GM12878 (cell line): ENCODE measurements around the gene PSMD14. TPM values are rescaled to one million over a fixed set of nuclear protein-coding genes. Genes with fewer than 3 reads are reported as not detected.
A peak's percentile ranks its signal among the peaks of the same experiment; 100 is the strongest.

ENCODE experiments used
- ATAC-seq: fragments of 200-7000 bp; cut with Tn5 transposase; 3 replicates; pipeline ENCODE4 v1.9.1; 2020; ENCODE audit warnings: mild to moderate bottlenecking, moderate library complexity
- BruUV-seq: library from RNA; stranded (reverse); fragments of 400-500 nt; replicated peaks from 2 replicates; lab custom pipeline; 2021; lab: Mats Ljungman, UMichigan
- CTCF ChIA-PET: fragments of 300-600 bp; sonication (Branson Sonifier 250); formaldehyde crosslinking; extraction: SDS; loops from one replicate; lab custom pipeline; 2021; ENCODE audit warnings: inconsistent platforms; lab: Yijun Ruan, JAX
- POLR2A ChIA-PET: fragments of 350-600 bp; formaldehyde crosslinking; extraction: SDS; loops from one replicate; lab custom pipeline; 2021; ENCODE audit warnings: inconsistent platforms; lab: Charles Lee
- RAD21 ChIA-PET: fragments of 300-600 bp; sonication (Branson Sonifier 250); formaldehyde crosslinking; loops from one replicate; lab custom pipeline; 2023; ENCODE audit warnings: antibody characterized with exemption; ENCODE audit not compliant: unreplicated experiment; lab: Charles Lee
- SMC1A ChIA-PET: fragments of 300-600 bp; sonication (Branson Sonifier 250); formaldehyde crosslinking; loops from one replicate; lab custom pipeline; 2023; ENCODE audit not compliant: unreplicated experiment, uncharacterized antibody; lab: Charles Lee
- DNase-seq: peaks from one replicate; pipeline ENCODE4 v3.0.0-alpha.2; 2011; ENCODE audit warnings: low read depth, low spot score
- FAIRE-seq: peaks from 3 replicates; lab custom pipeline; 2011; peaks lifted over from hg19 to GRCh38; lab: Jason Lieb, UNC
- H2AFZ ChIP-seq: 2 replicates; pipeline ENCODE4 v1.6.0; 2011; ENCODE audit warnings: low read depth, low read length, control low read depth; ENCODE audit not compliant: control insufficient read depth
- H3K27ac ChIP-seq: 2 replicates; pipeline ENCODE4 v1.5.1; 2011; ENCODE audit warnings: control low read depth; ENCODE audit not compliant: control insufficient read depth, insufficient read depth
- H3K27me3 ChIP-seq, 2 experiments: replicated peaks in 1 of 2; 2 replicates each; pipeline versions ENCODE4 v1.6.0 to v1.6.1; 2011; ENCODE audit warnings: low read length in 1 of 2; ENCODE audit not compliant: control insufficient read depth in 2 of 2, insufficient read depth in 2 of 2
- H3K36me3 ChIP-seq, 2 experiments: 2 replicates each; pipeline ENCODE4 v1.5.1; 2011; ENCODE audit warnings: low read length in 1 of 2; ENCODE audit not compliant: control insufficient read depth in 2 of 2, insufficient read depth in 2 of 2
- H3K4me1 ChIP-seq: 2 replicates; pipeline ENCODE4 v1.6.1; 2011; ENCODE audit warnings: mild to moderate bottlenecking, low read length, moderate library complexity, mixed read lengths; ENCODE audit not compliant: control insufficient read depth, insufficient read depth
- H3K4me2 ChIP-seq: 2 replicates; pipeline ENCODE4 v1.6.0; 2011; ENCODE audit warnings: control low read depth; ENCODE audit not compliant: control insufficient read depth, insufficient read depth
- H3K4me3 ChIP-seq: fragments of 200-600 bp; sonication (generic); 2 replicates; pipeline ENCODE4 v1.5.1; 2016
- H3K79me2 ChIP-seq: 2 replicates; pipeline ENCODE4 v1.6.0; 2011; ENCODE audit warnings: low read length; ENCODE audit not compliant: control insufficient read depth, insufficient read depth
- H3K9ac ChIP-seq: 2 replicates; pipeline ENCODE4 v1.8.0; 2011; ENCODE audit warnings: low read length, control low read depth, mixed read lengths; ENCODE audit not compliant: control insufficient read depth, insufficient read depth
- H3K9me3 ChIP-seq: replicated peaks from 3 replicates; pipeline ENCODE4 v1.5.1; 2011; ENCODE audit warnings: mild to moderate bottlenecking, low read length; ENCODE audit not compliant: control insufficient read depth, insufficient read depth
- H4K20me1 ChIP-seq: 2 replicates; pipeline ENCODE4 v1.6.0; 2011; ENCODE audit not compliant: control insufficient read depth, insufficient read depth
- BACH1 ChIP-seq: fragments of 450-650 bp; IDR thresholded peaks from 2 replicates; pipeline ENCODE4 v1.6.1; 2017; ENCODE audit warnings: mild to moderate bottlenecking, borderline replicate concordance
- CBFB ChIP-seq: IDR thresholded peaks from 2 replicates; pipeline ENCODE4 v1.6.1; 2016; ENCODE audit warnings: antibody characterized with exemption, low read depth
- CHD1 ChIP-seq: IDR thresholded peaks from 2 replicates; pipeline ENCODE4 v1.6.1; 2012; ENCODE audit warnings: low read depth, low read length, improper control_type of control experiment
- CREB1 ChIP-seq: IDR thresholded peaks from 2 replicates; pipeline ENCODE4 v1.6.1; 2012; ENCODE audit warnings: low read depth, mild to moderate bottlenecking, inconsistent platforms
- EGR1 ChIP-seq, 2 experiments: IDR thresholded peaks; 1 replicate in 1 of 2; 2 replicates in 1 of 2; pipeline ENCODE4 v1.6.1; 2011 to 2012; ENCODE audit warnings: low read depth in 2 of 2, low read length in 2 of 2, borderline replicate concordance in 1 of 2, mild to moderate bottlenecking in 1 of 2, moderate library complexity in 1 of 2
- MAX ChIP-seq: IDR thresholded peaks from 2 replicates; pipeline ENCODE4 v1.6.1; 2012; ENCODE audit warnings: low read depth, low read length, improper control_type of control experiment
- NFYB ChIP-seq: IDR thresholded peaks from 2 replicates; pipeline ENCODE4 v1.6.1; 2011; ENCODE audit warnings: low read depth, mild to moderate bottlenecking, low read length, improper control_type of control experiment, moderate library complexity; ENCODE audit not compliant: insufficient read depth
- NRF1 ChIP-seq: conservative IDR thresholded peaks from 2 replicates; pipeline ENCODE4 v1.6.1; 2011; ENCODE audit warnings: mild to moderate bottlenecking, low read depth, low read length, improper control_type of control experiment
- POLR2AphosphoS5 ChIP-seq: IDR thresholded peaks from 2 replicates; pipeline ENCODE4 v1.6.1; 2011; ENCODE audit warnings: mild to moderate bottlenecking, low read length, inconsistent platforms
- RB1 ChIP-seq: fragments of 450-650 bp; formaldehyde crosslinking; IDR thresholded peaks from 2 replicates; pipeline ENCODE4 v1.6.1; 2017; ENCODE audit warnings: mild to moderate bottlenecking, borderline replicate concordance
- RBBP5 ChIP-seq: fragments of 200-600 bp; sonication (generic); conservative IDR thresholded peaks from 2 replicates; pipeline ENCODE4 v1.6.1; 2016
- SIX5 ChIP-seq: IDR thresholded peaks from 2 replicates; pipeline ENCODE4 v1.6.1; 2011; ENCODE audit warnings: mild to moderate bottlenecking, low read depth, low read length, moderate library complexity; ENCODE audit not compliant: severe bottlenecking
- SMAD1 ChIP-seq: fragments of 450-650 bp; IDR thresholded peaks from 2 replicates; pipeline ENCODE4 v1.6.1; 2018; ENCODE audit warnings: mild to moderate bottlenecking, low read depth; ENCODE audit not compliant: partially characterized antibody
- WGBS: methylation state at CpG from one replicate; pipeline ENCODE4 v1.1.6; 2016; ENCODE audit warnings: low lambda C conversion rate; ENCODE audit not compliant: insufficient replicate concordance, insufficient coverage; ENCODE audit errors: missing lambda C conversion rate; 5-methylcytosine and 5-hydroxymethylcytosine counted together
- in situ Hi-C: fragments of 300-500 bp; cut with MboI; formaldehyde crosslinking; loops from 9 replicates; pipeline ENCODE4 v1.14.3; 2018; ENCODE audit warnings: mixed read lengths
- intact Hi-C: fragments of 100-400 bp; cut with micrococcal nuclease; formaldehyde crosslinking; loops from one replicate; pipeline ENCODE4 v1.14.2; 2022; ENCODE audit not compliant: unreplicated experiment
- polyA plus RNA-seq, 11 experiments: library from polyadenylated mRNA; depleted of rRNA in 4 of 11; unstranded in 6 of 11; stranded (reverse) in 5 of 11; fragments of >200 nt; fragmentation: Nextera tagmentation in 4 of 11; fragmentation: Illumina TruSeq in 1 of 11; extraction: Ambion mirVana in 4 of 11; extraction: Trizol in 1 of 11; gene quantifications; 1 replicate in 1 of 11; 2 replicates in 10 of 11; pipeline versions ENCODE4 v1.2.1 to v1.2.3, GENCODE V29; 2011 to 2016; ENCODE audit warnings: inconsistent platforms in 2 of 11, missing spikeins in 2 of 11, low read depth in 1 of 11
- total RNA-seq, 4 experiments: library from RNA; depleted of rRNA in 3 of 4; stranded (reverse); fragments of >200 nt in 3 of 4; fragmentation: Illumina TruSeq in 1 of 4; extraction: Trizol in 1 of 4; gene quantifications; 2 replicates each; pipeline versions ENCODE4 v1.2.1 to v1.2.3, GENCODE V29; 2013 to 2021
- TF ChIP-seq, protein P1 (sequence below): IDR thresholded peaks from 2 replicates; pipeline ENCODE4 v1.6.1; 2011; ENCODE audit warnings: low read depth, low read length, improper control_type of control experiment, borderline replicate concordance

The PSMD14 gene
- total and polyA plus RNA-seq, 10 of the 15 experiments (the other 5 are each of a cell fraction or from before 2014, with no cell fraction given) = 70.5 to 253 (median 127) TPM

DNA sequence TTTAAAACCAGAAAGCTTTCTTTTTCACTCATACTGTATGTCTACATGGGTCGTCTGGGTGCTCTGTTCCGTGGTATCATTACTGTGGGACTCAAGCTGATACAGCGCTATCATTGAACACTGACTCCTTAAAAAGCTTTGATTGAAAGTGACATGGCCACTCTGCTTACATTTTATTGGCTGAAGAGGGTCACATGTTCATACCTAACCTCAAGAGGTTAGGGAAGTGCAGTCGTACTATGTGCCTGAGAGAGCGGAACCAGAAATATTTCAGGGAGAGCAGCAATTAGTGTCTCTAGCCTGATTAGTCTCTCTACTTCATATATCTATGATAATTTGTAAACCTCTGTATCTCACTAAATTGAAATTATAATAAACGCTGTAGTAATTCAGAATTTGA is 43.5 kb downstream of the PSMD14 start:
- H3K4me3 ChIP-seq = no peak overlapping the region
- BruUV-seq = no TSS peak
- no peaks in the 10 kb centered on the region for H3K27me3 ChIP-seq
- H4K20me1 ChIP-seq = no peaks in the 10 kb centered on the region
- H3K79me2 ChIP-seq = peaks cover 46% of the 10 kb centered on the region
- H2AFZ ChIP-seq = no peak overlapping the region
- DNase-seq (no peak), FAIRE-seq (no peak), ATAC-seq (no peak)
- no peak overlapping the region for H3K27ac ChIP-seq
- intact Hi-C loops (no loop called here), in situ Hi-C loops (no loop called here)
- no peak overlapping the region for H3K4me2 ChIP-seq
- no peaks in the 10 kb centered on the region for H3K36me3 ChIP-seq
- WGBS = 72% methylated on average over 6 of the region's 6 CpGs
- peaks cover 6% of the 10 kb centered on the region; the same call in 1 of the 2 replicates for H3K4me1 ChIP-seq
- TF ChIP-seq NFYB (0 out of 2 replicates have a peak, but pooled peaks have one; percentile 33), RBBP5 (no peak)
- H3K9ac ChIP-seq = no peak overlapping the region
- ChIA-PET RAD21 (interaction anchor here (1.1 kb wide), 1 partner anchor 109 kb away, joined by 3 read pairs; no protein-coding TSS in a partner anchor), SMC1A (interaction anchor here (0.5 to 0.9 kb wide), 2 partner anchors 11 to 42 kb away, joined by 3 read pairs; no protein-coding TSS in a partner anchor), CTCF (interaction anchor here (0.8 to 1.0 kb wide), 2 partner anchors 31 to 38 kb away, joined by 3 read pairs; no protein-coding TSS in a partner anchor), POLR2A (no interaction called here)
- no peaks in the 10 kb centered on the region; the same call in 2 of the 3 replicates for H3K9me3 ChIP-seq

- ChIA-PET RAD21 (interaction anchor here (1.0 to 1.1 kb wide), 2 partner anchors 35 to 110 kb away, joined by 3 read pairs; no protein-coding TSS in a partner anchor), SMC1A (interaction anchor here (0.5 to 2.1 kb wide), 8 partner anchors 10 to 289 kb away, joined by 3 to 6 read pairs (median 4); no protein-coding TSS in a partner anchor), CTCF (interaction anchor here (0.6 to 1.4 kb wide), 3 partner anchors 39 to 291 kb away, joined by 3 to 5 read pairs (median 4); no protein-coding TSS in a partner anchor), POLR2A (interaction anchor here (1.0 to 1.5 kb wide), 2 partner anchors 9 to 45 kb away, joined by 3 to 7 read pairs; partner anchors contain the start of gene PSMD14)
- BruUV-seq = no TSS peak
- Histone ChIP-seq H3K4me2 (no peak overlapping the region), H3K36me3 (no peaks in the 10 kb centered on the region), H3K4me1 (peaks cover 6% of the 10 kb centered on the region; the same call in 1 of the 2 replicates), H3K27me3 (no peaks in the 10 kb centered on the region), H2AFZ (no peak overlapping the region), H3K27ac (no peak overlapping the region), H3K9ac (no peak overlapping the region), H4K20me1 (no peaks in the 10 kb centered on the region), H3K9me3 (no peaks in the 10 kb centered on the region; the same call in 2 of the 3 replicates), H3K79me2 (peaks cover 53% of the 10 kb centered on the region), H3K4me3 (no peak overlapping the region)
- in situ Hi-C loops = no loop called here
- peak; percentile 68 for ATAC-seq
- no peak for FAIRE-seq
- no peak for DNase-seq
- intact Hi-C loops = no loop called here
- TF ChIP-seq CBFB (no peak), NRF1 (no peak), CHD1 (no peak), RB1 (no peak), CREB1 (no peak), EGR1 (IDR thresholded peaks at IDR 0.05; ENCODE audit: borderline replicate concordance in 1 of 2, low read depth in 2 of 2, low read length in 2 of 2) (no peak), MAX (no peak), NFYB (no peak), SIX5 (no peak), SMAD1 (no peak), BACH1 (no peak), POLR2AphosphoS5 (no peak)
- TF ChIP-seq, protein P1, sequence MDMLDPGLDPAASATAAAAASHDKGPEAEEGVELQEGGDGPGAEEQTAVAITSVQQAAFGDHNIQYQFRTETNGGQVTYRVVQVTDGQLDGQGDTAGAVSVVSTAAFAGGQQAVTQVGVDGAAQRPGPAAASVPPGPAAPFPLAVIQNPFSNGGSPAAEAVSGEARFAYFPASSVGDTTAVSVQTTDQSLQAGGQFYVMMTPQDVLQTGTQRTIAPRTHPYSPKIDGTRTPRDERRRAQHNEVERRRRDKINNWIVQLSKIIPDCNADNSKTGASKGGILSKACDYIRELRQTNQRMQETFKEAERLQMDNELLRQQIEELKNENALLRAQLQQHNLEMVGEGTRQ = no peak
Observed at GRCh38 chr2:161352719-161353118, 44.5 kb downstream of the PSMD14 start.
